PC-3 (cell line): ENCODE results near the gene PRR16. TPM values are rescaled to one million over a fixed set of nuclear protein-coding genes. Genes with fewer than 3 reads are reported as not detected.

Experiments used
- ATAC-seq: fragments of 200-7000 bp; cut with Tn5 transposase; 2 replicates; pipeline ENCODE4 v1.9.1; 2020; ENCODE audit warnings: mild to moderate bottlenecking, moderate library complexity
- BruUV-seq: library from RNA; stranded (reverse); fragments of 400-500 nt; replicated peaks from 2 replicates; lab custom pipeline; 2021; lab: Mats Ljungman, UMichigan
- CTCF ChIA-PET: fragments of 300-600 bp; sonication (Branson Sonifier 250); formaldehyde crosslinking; loops from one replicate; lab custom pipeline; 2022; ENCODE audit warnings: antibody characterized with exemption; lab: Charles Lee
- POLR2A ChIA-PET: fragments of 300-600 bp; sonication (Branson Sonifier 250); formaldehyde crosslinking; loops from one replicate; lab custom pipeline; 2022; ENCODE audit warnings: antibody characterized with exemption; ENCODE audit not compliant: unreplicated experiment; lab: Charles Lee
- DNase-seq: peaks from one replicate; pipeline ENCODE4 v3.0.0-alpha.2; 2015
- H2AFZ ChIP-seq: fragments of 300-600 bp; sonication (generic); 2 replicates; pipeline ENCODE4 v1.6.0; 2016; ENCODE audit warnings: antibody characterized with exemption, low read length
- H3F3A ChIP-seq: fragments of 300-600 bp; sonication (generic); one replicate; pipeline ENCODE4 v1.6.0; 2017; ENCODE audit warnings: antibody characterized with exemption, low read length, control low read depth, mild to moderate bottlenecking; ENCODE audit not compliant: unreplicated experiment
- H3K27ac ChIP-seq: fragments of 300-600 bp; sonication (generic); 2 replicates; pipeline ENCODE4 v1.5.1; 2016; ENCODE audit warnings: mild to moderate bottlenecking, low read length
- H3K27me3 ChIP-seq: fragments of 300-600 bp; sonication (generic); 2 replicates; pipeline ENCODE4 v1.6.1; 2016; ENCODE audit warnings: low read length, mixed read lengths
- H3K36me3 ChIP-seq: fragments of 300-600 bp; sonication (generic); 2 replicates; pipeline ENCODE4 v1.6.1; 2016; ENCODE audit warnings: low read depth, mixed run types, low read length, mixed read lengths
- H3K4me1 ChIP-seq: fragments of 300-600 bp; sonication (generic); 2 replicates; pipeline ENCODE4 v1.5.1; 2016; ENCODE audit warnings: low read length; ENCODE audit not compliant: insufficient read depth
- H3K4me2 ChIP-seq: fragments of 300-600 bp; sonication (generic); 2 replicates; pipeline ENCODE4 v1.6.0; 2016; ENCODE audit warnings: low read length
- H3K4me3 ChIP-seq: fragments of 300-600 bp; sonication (generic); 2 replicates; pipeline ENCODE4 v1.5.1; 2016; ENCODE audit warnings: mild to moderate bottlenecking, low read length, mixed read lengths
- H3K79me2 ChIP-seq: fragments of 300-600 bp; sonication (generic); 2 replicates; pipeline ENCODE4 v1.6.1; 2017; ENCODE audit warnings: low read length, mixed read lengths
- H3K9ac ChIP-seq: fragments of 300-600 bp; sonication (generic); 2 replicates; pipeline ENCODE4 v1.6.0; 2016; ENCODE audit warnings: mild to moderate bottlenecking, low read length
- H3K9me2 ChIP-seq: fragments of 300-600 bp; sonication (generic); replicated peaks from 2 replicates; pipeline ENCODE4 v1.6.1; 2016; ENCODE audit warnings: mixed run types, low read length, mixed read lengths
- H3K9me3 ChIP-seq: fragments of 300-600 bp; sonication (generic); 2 replicates; pipeline ENCODE4 v1.6.1; 2016; ENCODE audit warnings: low read length, mixed read lengths
- H4K20me1 ChIP-seq: fragments of 300-600 bp; sonication (generic); 2 replicates; pipeline ENCODE4 v1.6.1; 2016; ENCODE audit warnings: low read length, mixed read lengths
- EZH2 ChIP-seq: fragments of 300-600 bp; sonication (generic); IDR thresholded peaks from one replicate; pipeline ENCODE4 v1.6.1; 2017; ENCODE audit warnings: antibody characterized with exemption, mild to moderate bottlenecking, low read length; ENCODE audit not compliant: unreplicated experiment
- EZH2phosphoT487 ChIP-seq: fragments of 300-600 bp; sonication (generic); IDR thresholded peaks from 2 replicates; pipeline ENCODE4 v1.6.1; 2018; ENCODE audit warnings: mild to moderate bottlenecking, antibody characterized with exemption, low read length, borderline replicate concordance
- intact Hi-C: fragments of 100-400 bp; cut with micrococcal nuclease; formaldehyde crosslinking; loops from 2 replicates; pipeline ENCODE4 v1.9.0; 2023
- total RNA-seq: library from RNA; depleted of rRNA; stranded (reverse); fragments of >200 nt; gene quantifications from 2 replicates; pipeline ENCODE4 v1.2.3, GENCODE V29; 2014
- TF ChIP-seq, protein P1 (sequence below): fragments of 300-600 bp; sonication (generic); conservative IDR thresholded peaks from 2 replicates; pipeline ENCODE4 v1.5.1; 2017; ENCODE audit warnings: antibody characterized with exemption, low read depth, mild to moderate bottlenecking, low read length

Gene PRR16
- total RNA-seq, 1 experiment from 2014 or later = 3.6 TPM

DNA sequence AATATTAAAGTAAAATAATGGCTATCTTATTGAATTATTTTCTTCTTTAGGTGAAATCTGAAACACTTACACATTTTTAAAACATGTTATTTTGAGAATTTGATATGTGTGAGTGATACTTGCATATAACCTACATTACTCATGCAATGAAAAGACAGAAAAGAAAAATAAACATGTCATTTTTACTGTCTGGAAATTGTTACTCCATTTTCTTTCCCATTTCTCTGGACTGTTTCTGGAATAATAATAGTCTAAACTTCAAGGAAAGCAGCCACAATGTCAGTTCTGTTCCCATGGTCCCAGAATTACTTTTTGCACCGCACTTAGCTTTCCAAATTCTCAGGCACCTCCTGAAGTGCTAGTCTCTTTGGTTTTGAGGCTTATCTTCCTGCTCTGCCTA, 145.5 kb downstream of the PRR16 start:
- Histone ChIP-seq H3K27ac (peak overlapping the region; percentile 43), H3K27me3 (no peaks in the 10 kb centered on the region), H4K20me1 (no peaks in the 10 kb centered on the region), H3K36me3 (no peaks in the 10 kb centered on the region), H3K4me2 (peak overlapping the region; percentile 60), H3K9me3 (no peaks in the 10 kb centered on the region), H2AFZ (peak overlapping the region; percentile 80), H3K4me1 (peaks cover 28% of the 10 kb centered on the region), H3K9ac (no peak overlapping the region), H3K9me2 (no peaks in the 10 kb centered on the region), H3K79me2 (no peaks in the 10 kb centered on the region), H3F3A (peaks cover 7% of the 10 kb centered on the region), H3K4me3 (peak overlapping the region; percentile 32; the same call in 1 of the 2 replicates)
- ChIA-PET CTCF (no interaction called here), POLR2A (no interaction called here)
- DNase-seq = peak; percentile 35
- no peak for ATAC-seq
- BruUV-seq = no TSS peak
- intact Hi-C loops = loop anchor here (5.0 kb wide), 1 partner anchor 73 kb away; no protein-coding TSS in a partner anchor
- TF ChIP-seq, protein P1, sequence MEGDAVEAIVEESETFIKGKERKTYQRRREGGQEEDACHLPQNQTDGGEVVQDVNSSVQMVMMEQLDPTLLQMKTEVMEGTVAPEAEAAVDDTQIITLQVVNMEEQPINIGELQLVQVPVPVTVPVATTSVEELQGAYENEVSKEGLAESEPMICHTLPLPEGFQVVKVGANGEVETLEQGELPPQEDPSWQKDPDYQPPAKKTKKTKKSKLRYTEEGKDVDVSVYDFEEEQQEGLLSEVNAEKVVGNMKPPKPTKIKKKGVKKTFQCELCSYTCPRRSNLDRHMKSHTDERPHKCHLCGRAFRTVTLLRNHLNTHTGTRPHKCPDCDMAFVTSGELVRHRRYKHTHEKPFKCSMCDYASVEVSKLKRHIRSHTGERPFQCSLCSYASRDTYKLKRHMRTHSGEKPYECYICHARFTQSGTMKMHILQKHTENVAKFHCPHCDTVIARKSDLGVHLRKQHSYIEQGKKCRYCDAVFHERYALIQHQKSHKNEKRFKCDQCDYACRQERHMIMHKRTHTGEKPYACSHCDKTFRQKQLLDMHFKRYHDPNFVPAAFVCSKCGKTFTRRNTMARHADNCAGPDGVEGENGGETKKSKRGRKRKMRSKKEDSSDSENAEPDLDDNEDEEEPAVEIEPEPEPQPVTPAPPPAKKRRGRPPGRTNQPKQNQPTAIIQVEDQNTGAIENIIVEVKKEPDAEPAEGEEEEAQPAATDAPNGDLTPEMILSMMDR = no peak
- TF ChIP-seq EZH2 (no peak), EZH2phosphoT487 (no peak)

DNA sequence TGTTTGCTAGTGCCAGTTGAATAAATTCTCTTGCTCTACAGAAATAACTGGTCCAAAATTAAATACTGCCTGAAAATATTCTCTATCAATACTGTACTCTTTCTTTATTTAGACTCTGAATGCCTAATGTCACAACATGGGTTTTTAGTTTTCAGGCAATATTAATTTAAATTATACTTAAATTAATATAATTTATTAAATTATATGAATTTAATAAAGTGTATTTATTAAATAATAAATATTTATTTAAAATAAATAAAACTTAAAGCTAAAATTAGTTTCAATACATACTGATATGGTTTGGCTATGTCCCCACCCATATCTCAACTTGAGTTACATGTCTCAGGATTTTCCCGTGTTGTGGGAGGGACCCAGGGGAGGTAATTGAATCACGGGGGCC, 146.0 kb downstream of the PRR16 start:
- Histone ChIP-seq H3K9me3 (no peaks in the 10 kb centered on the region), H2AFZ (peak overlapping the region; percentile 80), H3K9ac (no peak overlapping the region), H3K9me2 (no peaks in the 10 kb centered on the region), H3K4me3 (no peak overlapping the region), H3K27me3 (no peaks in the 10 kb centered on the region), H3K27ac (0 out of 2 replicates have a peak overlapping the region, but pooled peaks have one; percentile 43), H3K79me2 (no peaks in the 10 kb centered on the region), H3F3A (peaks cover 6% of the 10 kb centered on the region), H4K20me1 (no peaks in the 10 kb centered on the region), H3K4me2 (peak overlapping the region; percentile 60), H3K4me1 (peaks cover 23% of the 10 kb centered on the region), H3K36me3 (no peaks in the 10 kb centered on the region)
- ChIA-PET CTCF (no interaction called here), POLR2A (no interaction called here)
- intact Hi-C loops = loop anchor here (10.0 kb wide), 1 partner anchor 145 kb away; the partner anchor contains the start of gene PRR16
- no peak for DNase-seq
- no TSS peak for BruUV-seq
- no peak for ATAC-seq
- no peak for TF ChIP-seq EZH2phosphoT487
- TF ChIP-seq, protein P1 = no peak
- no peak for TF ChIP-seq EZH2

DNA sequence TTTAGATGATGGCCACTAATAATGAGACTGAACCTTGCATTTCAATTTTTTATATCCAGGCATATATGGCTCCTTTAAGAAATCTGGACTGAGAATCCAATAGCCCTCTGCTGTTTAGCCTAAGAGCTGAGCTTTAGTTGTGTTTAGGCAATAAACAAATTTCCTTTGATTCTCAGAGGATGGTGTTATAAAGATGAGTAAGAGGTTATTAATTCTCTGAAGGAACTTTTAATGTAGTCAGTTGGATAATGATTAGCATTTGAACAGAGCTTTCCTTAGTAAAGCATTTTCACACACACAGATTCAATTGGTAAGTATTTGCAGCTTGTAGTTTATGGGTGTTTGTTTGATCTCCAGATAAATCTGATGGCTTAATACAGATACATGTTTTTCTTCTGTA, 149.6 kb downstream of the PRR16 start:
- H3K4me3 ChIP-seq = no peak overlapping the region

More for the DNA sequence above, 149.6 kb downstream of the PRR16 start:
- H3K79me2 ChIP-seq = no peaks in the 10 kb centered on the region
- no peaks in the 10 kb centered on the region for H3K9me2 ChIP-seq
- no peak for DNase-seq
- BruUV-seq = no TSS peak
- no peaks in the 10 kb centered on the region for H3K36me3 ChIP-seq
- H3K27me3 ChIP-seq = no peaks in the 10 kb centered on the region
- H3K9me3 ChIP-seq = no peaks in the 10 kb centered on the region
- intact Hi-C loops = loop anchor here (10.0 kb wide), 1 partner anchor 149 kb away; the partner anchor contains the start of gene PRR16
- no peak; the same call in 1 of the 2 replicates for ATAC-seq
- no peak overlapping the region for H3K9ac ChIP-seq
- no peaks in the 10 kb centered on the region for H3F3A ChIP-seq
- no peak overlapping the region for H3K27ac ChIP-seq
- H2AFZ ChIP-seq = no peak overlapping the region
- ChIA-PET CTCF (no interaction called here), POLR2A (no interaction called here)
- H3K4me1 ChIP-seq = peaks cover 28% of the 10 kb centered on the region
- H4K20me1 ChIP-seq = no peaks in the 10 kb centered on the region
- H3K4me2 ChIP-seq = no peak overlapping the region
- TF ChIP-seq, protein P1 = no peak
- TF ChIP-seq EZH2phosphoT487 = no peak
- TF ChIP-seq EZH2 = no peak
